ENCODE data around the gene C3. TPM values are rescaled to one million over a fixed set of nuclear protein-coding genes. Genes with fewer than 3 reads are reported as not detected.
A peak's percentile ranks its signal among the peaks of the same experiment; 100 is the strongest.

C3 gene
- total RNA-seq, 1 donor from 2014 or later: 133 TPM

- no peak for TF ChIP-seq CTCF (IDR thresholded peaks at IDR 0.05; ENCODE audit: borderline replicate concordance)
- peaks cover 22% of the 10 kb centered on the region for H3K27me3 ChIP-seq (ENCODE audit: low read depth)
Observed at GRCh38 chr19:6760606-6761005, 40.2 kb upstream of the C3 start.

DNA sequence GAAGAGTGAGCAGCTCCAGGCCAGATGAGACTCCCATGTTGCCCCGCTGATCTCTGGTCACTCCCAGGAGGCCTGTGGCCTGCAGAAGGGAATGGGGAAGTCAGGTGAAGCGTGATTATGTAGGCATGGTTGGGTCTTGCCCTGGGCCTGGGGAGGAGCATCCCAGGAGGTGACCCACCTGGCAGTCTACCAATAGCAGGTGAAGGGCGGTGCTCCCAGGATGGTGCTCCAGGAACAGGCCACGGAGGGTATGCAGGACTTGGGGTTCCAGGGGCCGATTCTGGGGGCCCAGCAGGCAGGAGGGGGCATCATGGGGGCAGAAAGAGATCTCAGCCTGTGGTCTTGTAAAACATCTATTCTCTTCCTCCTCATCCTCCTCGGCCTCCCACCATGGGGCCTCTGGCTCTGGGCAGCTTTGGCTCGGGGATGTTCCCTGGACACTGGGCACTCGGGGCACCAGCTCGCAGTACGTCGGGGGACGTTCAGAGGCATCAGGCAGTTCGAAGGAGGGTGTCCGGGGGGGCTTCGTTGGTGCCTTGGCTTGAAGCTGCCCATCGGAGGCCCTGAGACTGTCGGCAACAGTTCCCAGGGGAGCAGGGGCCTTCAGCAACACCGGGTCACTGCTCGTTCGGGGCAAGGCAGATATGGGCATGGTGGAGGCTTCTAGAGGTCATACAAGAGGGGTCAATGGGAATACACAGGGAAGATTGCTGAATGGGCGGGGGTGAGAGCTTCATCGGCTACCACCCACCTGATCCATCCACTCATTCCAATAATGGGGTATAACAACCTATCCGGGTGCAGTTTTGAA is 34.4 kb upstream of the C3 start:
- no peak for TF ChIP-seq CTCF (IDR thresholded peaks at IDR 0.05; ENCODE audit: borderline replicate concordance)
- Histone ChIP-seq H3K36me3 (peaks cover 28% of the 10 kb centered on the region), H3K4me3 (no peak overlapping the region), H3K27ac (replicated peaks) (no peak overlapping the region), H3K27me3 (ENCODE audit: low read depth) (no peaks in the 10 kb centered on the region), H3K4me1 (peaks cover 22% of the 10 kb centered on the region), H3K9me3 (replicated peaks) (no peaks in the 10 kb centered on the region)
- no peak for DNase-seq
- intact Hi-C loops (cut with micrococcal nuclease): no loop called here

More at GRCh38 chr19:6760606-6761005, 40.2 kb upstream of the C3 start:
- H3K4me3 ChIP-seq: no peak overlapping the region
- H3K36me3 ChIP-seq: no peaks in the 10 kb centered on the region
- H3K4me1 ChIP-seq: no peaks in the 10 kb centered on the region
- H3K27ac ChIP-seq (replicated peaks): no peak overlapping the region
- DNase-seq: no peak
- H3K9me3 ChIP-seq (replicated peaks): no peaks in the 10 kb centered on the region
- intact Hi-C loops (cut with micrococcal nuclease): no loop called here

- H3K27ac ChIP-seq (replicated peaks): no peak overlapping the region
- DNase-seq: no peak
- no peak overlapping the region for H3K4me3 ChIP-seq
- H3K9me3 ChIP-seq (replicated peaks): no peaks in the 10 kb centered on the region
- no peaks in the 10 kb centered on the region for H3K27me3 ChIP-seq (ENCODE audit: low read depth)
- H3K4me1 ChIP-seq: peaks cover 29% of the 10 kb centered on the region
- TF ChIP-seq CTCF (IDR thresholded peaks at IDR 0.05; ENCODE audit: borderline replicate concordance): no peak
- intact Hi-C loops (cut with micrococcal nuclease): no loop called here
- H3K36me3 ChIP-seq: peaks cover 36% of the 10 kb centered on the region
Observed at GRCh38 chr19:6754136-6754535, 33.7 kb upstream of the C3 start.

DNA sequence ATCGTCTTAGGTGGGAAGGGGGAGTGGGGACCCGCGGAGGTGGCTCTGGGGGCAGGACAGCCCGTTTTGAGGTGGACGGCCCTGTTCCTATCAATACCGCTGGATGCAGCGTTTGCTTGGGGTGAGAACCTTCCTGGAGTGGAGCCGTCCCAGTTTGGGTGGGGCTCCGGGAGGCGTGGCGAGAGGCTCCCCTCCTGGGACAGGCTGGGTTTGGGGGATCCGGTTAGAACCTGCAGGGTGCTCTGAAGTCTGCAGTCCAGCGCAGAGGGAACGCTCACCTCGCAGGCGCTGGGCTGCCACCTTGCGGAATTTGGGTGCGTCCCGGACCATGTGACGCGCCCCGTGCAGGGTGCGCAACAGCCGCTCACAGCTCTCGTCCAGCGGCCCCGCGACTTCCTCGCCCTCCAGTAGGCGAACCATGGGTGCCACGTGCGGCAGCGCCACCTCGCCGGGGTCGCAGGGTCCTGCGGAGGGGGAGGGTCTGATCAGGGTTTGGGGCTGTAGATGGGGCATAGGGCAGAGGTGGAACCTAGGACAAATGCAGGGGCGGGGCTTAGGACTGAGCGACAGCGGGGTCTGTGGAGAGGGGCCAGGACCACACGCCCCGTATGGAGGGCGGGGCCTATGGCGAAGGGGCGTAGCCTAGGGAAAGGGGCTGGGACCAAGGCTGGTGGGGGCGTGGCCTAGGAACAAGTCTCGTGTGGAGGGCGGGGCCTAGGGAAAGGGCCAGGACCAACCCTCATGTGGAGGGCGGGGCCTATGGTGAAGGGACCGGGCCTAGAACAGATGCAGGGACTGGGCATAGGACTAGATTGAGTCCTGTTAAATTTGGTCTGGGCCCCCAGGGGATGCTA is 33.0 kb upstream of the C3 start:
- DNase-seq: peak; percentile 78
- Histone ChIP-seq H3K27me3 (ENCODE audit: low read depth) (no peaks in the 10 kb centered on the region), H3K4me3 (peak overlapping the region; percentile 63), H3K4me1 (peaks cover 36% of the 10 kb centered on the region), H3K9me3 (replicated peaks) (no peaks in the 10 kb centered on the region), H3K36me3 (peaks cover 43% of the 10 kb centered on the region), H3K27ac (replicated peaks) (peak overlapping the region; percentile 71)
- TF ChIP-seq CTCF (IDR thresholded peaks at IDR 0.05; ENCODE audit: borderline replicate concordance): peak; percentile 63
- intact Hi-C loops (cut with micrococcal nuclease): no loop called here

DNA sequence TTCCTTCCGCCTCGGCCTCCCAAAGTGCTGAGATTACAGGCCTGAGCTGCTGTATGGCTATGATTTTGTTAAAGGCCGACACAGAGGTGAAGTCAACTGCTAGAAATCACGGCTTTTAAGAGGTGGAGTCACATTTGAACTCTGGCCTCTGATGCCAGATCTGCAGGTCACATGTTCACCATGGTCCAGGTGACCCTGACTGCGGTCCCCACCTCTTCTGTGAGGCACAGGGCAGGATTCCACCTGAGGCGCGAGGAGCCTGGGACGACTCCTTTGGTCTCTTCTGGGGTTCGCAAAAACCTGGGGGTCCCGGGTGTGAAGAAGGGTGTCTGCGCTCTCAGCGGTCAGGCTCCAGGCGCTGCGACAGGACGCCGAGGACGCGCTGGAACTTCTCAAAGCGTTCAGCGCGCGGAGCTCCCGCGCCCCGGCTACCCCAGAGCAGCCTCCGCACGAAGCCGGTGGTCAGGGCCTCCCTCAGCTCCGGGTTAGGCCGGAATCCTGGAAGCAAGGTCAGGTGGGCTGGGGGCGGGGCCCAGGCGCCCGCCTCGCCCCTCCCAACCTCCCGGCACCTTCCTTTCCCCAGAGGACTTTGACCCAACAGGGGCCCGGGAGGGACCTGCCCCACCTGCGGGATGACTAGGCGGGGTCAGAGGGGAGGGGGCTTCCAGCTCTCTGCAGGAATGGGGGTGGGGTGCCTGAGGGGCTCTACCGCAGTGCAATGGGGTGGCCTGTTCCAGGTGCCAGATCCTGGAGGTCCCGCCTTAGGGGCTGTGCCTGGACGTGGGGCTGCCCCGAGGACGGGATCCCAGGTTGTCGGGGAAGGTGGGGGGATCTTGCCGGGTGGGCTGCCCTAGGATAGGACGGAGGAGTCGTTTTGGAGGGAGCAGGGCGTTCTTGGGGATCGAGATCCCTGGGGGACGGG is 32.1 kb upstream of the C3 start:
- Histone ChIP-seq H3K4me1 (peaks cover 45% of the 10 kb centered on the region), H3K27me3 (ENCODE audit: low read depth) (no peaks in the 10 kb centered on the region), H3K4me3 (peak overlapping the region; percentile 63), H3K36me3 (peaks cover 52% of the 10 kb centered on the region), H3K27ac (replicated peaks) (peak overlapping the region; percentile 71), H3K9me3 (replicated peaks) (no peaks in the 10 kb centered on the region)
- no peak for TF ChIP-seq CTCF (IDR thresholded peaks at IDR 0.05; ENCODE audit: borderline replicate concordance)
- intact Hi-C loops (cut with micrococcal nuclease): no loop called here
- DNase-seq: no peak

All from left ventricle myocardium inferior (tissue), 1 donor.